ENCODE results near the gene NAA38.

NAA38 gene

GRCh38 chr17:7887038-7887481 lies 29.7 kb upstream of the NAA38 start:
- no peak for TF ChIP-seq CTCF (IDR thresholded peaks at IDR 0.05)
- Mint-ChIP-seq H3K36me3 (ENCODE audit: low read depth) (peaks cover 25% of the 10 kb centered on the region), H3K4me3 (no peak overlapping the region), H3K27ac (no peak overlapping the region), H3K9me3 (no peaks in the 10 kb centered on the region), H3K4me1 (peaks cover 5% of the 10 kb centered on the region), H3K27me3 (ENCODE audit: low read depth, poor library complexity) (peaks cover 4% of the 10 kb centered on the region)
- no peak for DNase-seq

GRCh38 chr17:7886227-7887037 lies 29.1 kb upstream of the NAA38 start:
- DNase-seq, result peak; percentile 43
- H3K4me1 Mint-ChIP-seq, result peaks cover 5% of the 10 kb centered on the region

GRCh38 chr17:7885367-7886226 lies 28.2 kb upstream of the NAA38 start:
- Mint-ChIP-seq H3K4me1 (peaks cover 5% of the 10 kb centered on the region), H3K36me3 (ENCODE audit: low read depth) (peaks cover 12% of the 10 kb centered on the region), H3K4me3 (peak overlapping the region; percentile 63), H3K27me3 (ENCODE audit: low read depth, poor library complexity) (peaks cover 4% of the 10 kb centered on the region), H3K27ac (no peak overlapping the region), H3K9me3 (no peaks in the 10 kb centered on the region)
- no peak for TF ChIP-seq CTCF (IDR thresholded peaks at IDR 0.05)
- DNase-seq, result peak; percentile 76

More at GRCh38 chr17:7886227-7887037, 29.1 kb upstream of the NAA38 start:
- no peaks in the 10 kb centered on the region for H3K9me3 Mint-ChIP-seq
- TF ChIP-seq CTCF (IDR thresholded peaks at IDR 0.05), result no peak
- H3K4me3 Mint-ChIP-seq, result no peak overlapping the region
- peaks cover 4% of the 10 kb centered on the region for H3K27me3 Mint-ChIP-seq (ENCODE audit: low read depth, poor library complexity)
- no peak overlapping the region for H3K27ac Mint-ChIP-seq
- H3K36me3 Mint-ChIP-seq (ENCODE audit: low read depth), result peaks cover 20% of the 10 kb centered on the region

GRCh38 chr17:7884581-7885366 lies 27.4 kb upstream of the NAA38 start:
- no peak overlapping the region for H3K27ac Mint-ChIP-seq
- DNase-seq, result peak; percentile 44
- no peaks in the 10 kb centered on the region for H3K27me3 Mint-ChIP-seq (ENCODE audit: low read depth, poor library complexity)
- H3K4me3 Mint-ChIP-seq, result peak overlapping the region; percentile 63
- no peaks in the 10 kb centered on the region for H3K9me3 Mint-ChIP-seq
- peaks cover 5% of the 10 kb centered on the region for H3K36me3 Mint-ChIP-seq (ENCODE audit: low read depth)
- no peak for TF ChIP-seq CTCF (IDR thresholded peaks at IDR 0.05)
- H3K4me1 Mint-ChIP-seq, result peaks cover 5% of the 10 kb centered on the region

GRCh38 chr17:7883781-7884386 lies 26.5 kb upstream of the NAA38 start:
- Mint-ChIP-seq H3K4me3 (no peak overlapping the region), H3K4me1 (peaks cover 5% of the 10 kb centered on the region), H3K9me3 (no peaks in the 10 kb centered on the region), H3K27me3 (ENCODE audit: low read depth, poor library complexity) (no peaks in the 10 kb centered on the region), H3K36me3 (ENCODE audit: low read depth) (no peaks in the 10 kb centered on the region), H3K27ac (no peak overlapping the region)
- TF ChIP-seq CTCF (IDR thresholded peaks at IDR 0.05), result no peak
- no peak for DNase-seq
